Pancreas (tissue), 10 donors: ENCODE measurements around the gene POLDIP3. TPM values are rescaled to one million over a fixed set of nuclear protein-coding genes. Genes with fewer than 3 reads are reported as not detected.

Experiments used
- ATAC-seq, 4 donors: fragments of 200-7000 bp; cut with Tn5 transposase; one replicate each; pipeline versions ENCODE4 v1.8.0 to v1.9.1; 2020; ENCODE audit warnings: mild to moderate bottlenecking in 4 of 4, moderate library complexity in 4 of 4
- DNase-seq, 6 donors: peaks; one replicate each; pipeline ENCODE4 v3.0.0-alpha.2; 2020
- FAIRE-seq: peaks from 2 replicates; lab custom pipeline; 2012; peaks lifted over from hg19 to GRCh38; lab: Jason Lieb, UNC
- H3K27ac ChIP-seq, 4 donors: fragments of 200-600 bp; sonication (generic); 1 replicate in 3 of 4; 2 replicates in 1 of 4; pipeline versions ENCODE4 v1.5.0 to v1.8.0; 2020
- H3K27me3 ChIP-seq, 4 donors: fragments of 200-600 bp; one replicate each; pipeline ENCODE4 v1.8.0; 2021
- H3K36me3 ChIP-seq, 3 donors: fragments of 200-600 bp; sonication (generic) in 1 of 3; one replicate each; pipeline versions ENCODE4 v1.5.0 to v1.8.0; 2020 to 2021
- H3K4me1 ChIP-seq, 3 donors: fragments of 200-600 bp; one replicate each; pipeline ENCODE4 v1.8.0; 2021
- H3K4me3 ChIP-seq, 4 donors: fragments of 200-600 bp; sonication (generic) in 2 of 4; one replicate each; pipeline versions ENCODE4 v1.5.0 to v1.8.0; 2020 to 2021
- H3K9me3 ChIP-seq, 4 donors: fragments of 200-600 bp; one replicate each; pipeline ENCODE4 v1.8.0; 2021
- CTCF ChIP-seq, 4 donors: fragments of 200-600 bp; sonication (generic) in 3 of 4; IDR thresholded peaks; one replicate each; pipeline versions ENCODE4 v1.5.0 to v1.8.0; 2021; ENCODE audit warnings: antibody characterized with exemption in 4 of 4
- WGBS, 2 donors: extraction: QIAGEN DNeasy Blood & Tissue Kit; methylation state at CpG; one replicate each; pipeline ENCODE4 v1.1.7; 2013; 5-methylcytosine and 5-hydroxymethylcytosine counted together
- intact Hi-C, 3 donors: fragments of 100-400 bp; cut with DNase I; formaldehyde crosslinking; loops; one replicate each; pipeline versions ENCODE4 v1.11.1 to v1.14.2; 2022
- polyA plus RNA-seq, 2 donors: library from polyadenylated mRNA; stranded (reverse); fragments of 200-250 nt; gene quantifications; one replicate each; pipeline ENCODE4 v1.2.3, GENCODE V29; 2013
- total RNA-seq, 6 donors: library from RNA; stranded (reverse); fragmentation: NEBNext Ultra II Directional in 4 of 6; extraction: Animal tissue kit (Norgen Biotek cat#: 25700) in 4 of 6; gene quantifications; one replicate each; pipeline versions ENCODE4 v1.2.1 to v1.2.4, GENCODE V29; 2021 to 2023
- donor health status: healthy with polysubstance abuse.
- donor health status: DM: no; HTN: no; CAD: no; lungs with moderate emphysema.
- donor health status: DM: no; HTN: no; CAD: no.
- donor health status: control.
- donor health status: control.
- donor health status: Bipolar disorder and iron deficiency.
- donor health status: DM: yes; HTN: yes; CAD: no.
- donor health status: DM: no; HTN: no; CAD: no.
- donor health status: DM: no; HTN: no; CAD: no.
- donor health status: DM: yes; HTN: yes; CAD: no.

Gene POLDIP3
- total and polyA plus RNA-seq, 8 donors: 14.6 to 35.2 (median 28.2) TPM

DNA sequence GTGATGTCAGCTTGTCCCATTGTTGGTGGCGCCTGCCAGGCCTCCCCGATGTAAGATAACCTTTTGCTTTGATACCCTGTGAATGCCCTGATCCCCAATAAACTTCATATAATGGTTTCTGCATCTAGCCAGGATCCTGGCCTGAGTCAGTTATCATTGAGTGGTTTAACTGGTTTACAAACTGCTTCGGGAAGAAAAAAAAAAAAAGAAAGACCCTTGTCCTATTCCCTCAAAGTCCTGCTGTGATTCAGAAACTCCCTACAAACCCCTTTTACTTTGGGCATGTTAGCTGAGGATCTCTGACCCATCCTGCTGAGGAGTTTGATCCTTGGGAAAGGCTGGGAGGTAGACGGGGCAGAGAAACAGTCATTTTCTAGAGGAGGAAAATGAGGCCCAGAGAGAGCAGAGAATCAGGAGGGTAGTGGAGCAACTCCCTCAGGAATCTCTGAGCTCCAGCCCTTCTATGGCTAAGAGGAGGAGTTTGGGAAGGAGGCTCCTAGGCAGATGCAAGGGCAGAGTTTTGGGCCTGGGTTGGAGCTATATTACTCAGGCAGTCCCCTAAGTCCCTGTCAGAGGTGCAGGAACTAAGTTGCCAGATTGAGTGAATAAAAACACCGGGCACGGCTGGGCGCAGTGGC is 39.9 kb upstream of the POLDIP3 start:
- TF ChIP-seq CTCF (IDR thresholded peaks at IDR 0.05): no peak
- no peak overlapping the region for H3K4me3 ChIP-seq
- 74% methylated on average over 7 of the region's 7 CpGs for WGBS, 2 donors
- no peak for DNase-seq
- H3K36me3 ChIP-seq: no peaks in the 10 kb centered on the region
- H3K27me3 ChIP-seq: no peaks in the 10 kb centered on the region
- no peak overlapping the region for H3K27ac ChIP-seq
- no peak for ATAC-seq
- no peak for FAIRE-seq
- no peaks in the 10 kb centered on the region for H3K9me3 ChIP-seq
- intact Hi-C loops: no loop called here
- H3K4me1 ChIP-seq: no peaks in the 10 kb centered on the region

DNA sequence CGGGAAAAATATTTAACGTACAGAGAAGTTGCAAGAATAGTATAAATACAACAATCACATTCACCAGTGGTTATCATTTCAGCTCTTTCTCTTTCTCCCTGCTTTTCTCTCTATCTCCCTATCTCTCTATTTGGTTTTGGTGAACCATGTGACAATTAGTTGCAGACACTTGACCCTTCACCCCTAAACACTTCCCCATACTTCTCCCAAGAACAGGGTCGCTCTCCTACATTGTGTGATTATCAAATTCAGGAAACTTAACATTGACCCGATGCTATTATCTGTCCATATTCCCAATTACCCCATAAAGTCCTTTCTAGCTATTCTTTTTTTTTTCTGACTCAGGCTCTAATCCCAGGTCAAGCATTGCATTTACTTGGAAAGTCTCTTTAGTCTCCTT is 39.3 kb upstream of the POLDIP3 start:
- no peak for TF ChIP-seq CTCF (IDR thresholded peaks at IDR 0.05)
- Histone ChIP-seq H3K4me3 (no peak overlapping the region), H3K4me1 (no peaks in the 10 kb centered on the region), H3K27ac (no peak overlapping the region), H3K9me3 (no peaks in the 10 kb centered on the region), H3K27me3 (no peaks in the 10 kb centered on the region), H3K36me3 (no peaks in the 10 kb centered on the region)
- intact Hi-C loops: no loop called here
- FAIRE-seq (no peak), ATAC-seq (no peak), DNase-seq (no peak)
- 76 to 78% methylated on average over 4 of the region's 4 CpGs for WGBS, 2 donors

GRCh38 chr22:42651134-42651533 is 36.5 kb upstream of the POLDIP3 start:
- ATAC-seq (no peak), DNase-seq (no peak), FAIRE-seq (no peak)
- WGBS, 2 donors: 71 to 72% methylated on average over 7 of the region's 7 CpGs
- no peak overlapping the region for H3K4me3 ChIP-seq
- no peaks in the 10 kb centered on the region for H3K27me3 ChIP-seq
- peaks cover 12 to 24% (median 20%) of the 10 kb centered on the region in 3 donors for H3K4me1 ChIP-seq
- H3K27ac ChIP-seq: no peak overlapping the region
- no peaks in the 10 kb centered on the region for H3K36me3 ChIP-seq
- intact Hi-C loops: no loop called here
- TF ChIP-seq CTCF (IDR thresholded peaks at IDR 0.05): no peak
- no peaks in the 10 kb centered on the region for H3K9me3 ChIP-seq

DNA sequence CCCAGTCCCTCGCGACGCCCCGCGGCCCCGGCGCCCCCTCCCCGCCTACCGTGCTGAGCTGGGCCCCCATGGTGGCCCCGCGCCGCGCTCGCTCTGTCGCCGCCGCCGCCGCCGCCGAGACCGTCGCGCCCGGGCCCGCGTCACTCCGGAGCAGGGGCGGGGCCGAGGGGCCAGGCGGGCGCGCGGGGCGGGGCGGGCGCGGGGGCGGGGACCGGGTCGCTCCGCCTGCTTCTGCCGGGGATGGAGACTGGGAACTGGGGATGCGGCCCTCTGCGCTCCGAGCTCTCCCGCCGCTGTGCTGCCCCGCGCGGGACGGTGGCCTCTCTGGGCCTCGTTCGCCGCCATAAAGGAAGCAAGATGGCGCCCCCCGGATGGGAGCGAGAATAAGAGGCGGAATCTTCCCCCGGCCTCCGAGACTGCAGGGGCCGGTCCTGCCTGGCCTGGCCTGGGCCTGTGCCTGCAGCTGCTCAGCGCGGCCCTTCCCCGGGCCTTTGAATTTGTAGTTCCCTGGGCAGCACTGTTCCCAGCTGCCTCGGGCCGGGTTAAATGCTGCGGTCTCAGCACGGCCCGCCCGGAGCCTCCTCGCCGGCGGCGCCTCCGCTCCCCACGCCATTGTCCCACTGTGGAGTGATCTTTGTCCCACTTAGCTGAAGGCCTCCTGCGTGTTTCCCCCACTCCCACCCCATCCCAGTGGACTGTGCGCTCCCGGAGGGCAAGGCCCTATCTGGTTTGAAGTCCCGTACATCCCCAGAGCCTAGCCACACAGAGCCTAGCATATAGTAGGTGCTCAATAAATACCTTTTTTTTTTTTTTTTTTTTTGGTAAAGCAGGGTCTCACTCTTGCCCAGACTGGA is 34.8 kb upstream of the POLDIP3 start, which contains the start of gene CYB5R3:
CYB5R3 (minus strand) TSS at position 147 of the 854 bp plus-strand sequence; CDS start at position 70, 77 bp downstream.
- H3K27me3 ChIP-seq: no peaks in the 10 kb centered on the region
- H3K4me3 ChIP-seq: peak within 1 kb of the TSS; percentile 69 to 88 (median 82)
- H3K9me3 ChIP-seq: no peaks in the 10 kb centered on the region
- H3K4me1 ChIP-seq: peaks cover 28 to 40% (median 33%) of the 10 kb centered on the region in 3 donors
- ATAC-seq (peak; percentile 63 to 81 (median 71)), DNase-seq (peak; percentile 76 to 90 (median 84)), FAIRE-seq (no peak)
- no peak for TF ChIP-seq CTCF (IDR thresholded peaks at IDR 0.05)
- peak within 1 kb of the TSS; percentile 79 to 91 (median 88) for H3K27ac ChIP-seq
- H3K36me3 ChIP-seq: no peaks in the 10 kb centered on the region
- intact Hi-C loops: no loop called here
- WGBS, 2 donors: 12 to 19% methylated on average over 39 to 81 of the region's 81 CpGs
